ENCODE results near the gene MRPL34.

GRCh38 chr19:17309198-17309964 is 3.7 kb downstream of the MRPL34 start, which contains the start of gene DDA1:
- TF ChIP-seq CTCF (IDR thresholded peaks at IDR 0.05) (no peak), EZH2 (IDR thresholded peaks at IDR 0.05) (no peak)

Data from neural progenitor cell (in vitro differentiated cells).